IMR-90 (cell line): ENCODE measurements around the gene VPS54. TPM values are rescaled to one million over a fixed set of nuclear protein-coding genes. Genes with fewer than 3 reads are reported as not detected.

ENCODE experiments used
- ATAC-seq: fragments of 200-7000 bp; cut with Tn5 transposase; 2 replicates; pipeline ENCODE4 v1.9.1; 2020; ENCODE audit warnings: low read depth, mild to moderate bottlenecking, moderate library complexity
- BruUV-seq: library from RNA; stranded (reverse); fragments of 400-500 nt; replicated peaks from 2 replicates; lab custom pipeline; 2021; lab: Mats Ljungman, UMichigan
- CTCF ChIA-PET: fragments of 300-600 bp; formaldehyde crosslinking; extraction: SDS; loops from one replicate; lab custom pipeline; 2021; ENCODE audit warnings: antibody characterized with exemption; lab: Yijun Ruan, JAX
- POLR2A ChIA-PET: fragments of 300-600 bp; sonication (Branson Sonifier 250); formaldehyde crosslinking; loops from one replicate; lab custom pipeline; 2022; ENCODE audit warnings: antibody characterized with exemption; ENCODE audit not compliant: unreplicated experiment; lab: Charles Lee
- DNase-seq: peaks from one replicate; pipeline ENCODE4 v3.0.0; 2013
- H2AFZ ChIP-seq: replicated peaks from 2 replicates; pipeline ENCODE3; 2013; ENCODE audit warnings: low read length, mild to moderate bottlenecking; ENCODE audit not compliant: poor library complexity
- H2AK5ac ChIP-seq: 2 replicates; pipeline ENCODE4 v1.6.1; 2013; ENCODE audit warnings: low read depth, low read length, inconsistent platforms
- H2AK9ac ChIP-seq: replicated peaks from 2 replicates; pipeline ENCODE3; 2013; ENCODE audit warnings: mild to moderate bottlenecking, low read depth, low read length, moderate library complexity; ENCODE audit not compliant: poor library complexity
- H2BK120ac ChIP-seq: 2 replicates; pipeline ENCODE4 v1.6.1; 2013; ENCODE audit warnings: low read depth, low read length, inconsistent platforms
- H2BK15ac ChIP-seq: 3 replicates; pipeline ENCODE4 v1.6.1; 2013; ENCODE audit warnings: low read depth, low read length, inconsistent platforms
- H2BK20ac ChIP-seq: 2 replicates; pipeline ENCODE4 v1.6.1; 2013; ENCODE audit warnings: low read depth, mild to moderate bottlenecking, inconsistent platforms, low read length, moderate library complexity
- H2BK5ac ChIP-seq: 2 replicates; pipeline ENCODE4 v1.6.1; 2013; ENCODE audit warnings: mild to moderate bottlenecking, low read depth, low read length, inconsistent platforms; ENCODE audit not compliant: poor library complexity, severe bottlenecking
- H3K14ac ChIP-seq: replicated peaks from 2 replicates; pipeline ENCODE4 v1.6.1; 2013; ENCODE audit warnings: low read depth, low read length, inconsistent platforms
- H3K18ac ChIP-seq: 2 replicates; pipeline ENCODE4 v1.6.1; 2013; ENCODE audit warnings: low read depth, low read length, control low read depth
- H3K23ac ChIP-seq: 2 replicates; pipeline ENCODE4 v1.6.1; 2013; ENCODE audit warnings: low read depth, low read length, inconsistent platforms
- H3K27ac ChIP-seq: 2 replicates; pipeline ENCODE4 v1.5.1; 2013; ENCODE audit warnings: mild to moderate bottlenecking, control low read depth, low read length; ENCODE audit not compliant: insufficient read depth
- H3K27me3 ChIP-seq: 2 replicates; pipeline ENCODE4 v1.6.1; 2013; ENCODE audit warnings: low read length; ENCODE audit not compliant: control insufficient read depth, insufficient read depth
- H3K36me3 ChIP-seq: 2 replicates; pipeline ENCODE4 v1.6.1; 2013; ENCODE audit warnings: low read length, mixed read lengths; ENCODE audit not compliant: control insufficient read depth, insufficient read depth
- H3K4ac ChIP-seq: 2 replicates; pipeline ENCODE4 v1.6.1; 2013; ENCODE audit warnings: low read depth, low read length, inconsistent platforms
- H3K4me1 ChIP-seq: 2 replicates; pipeline ENCODE4 v1.6.1; 2013; ENCODE audit warnings: low read length, mixed read lengths; ENCODE audit not compliant: control insufficient read depth, insufficient read depth
- H3K4me2 ChIP-seq: 2 replicates; pipeline ENCODE4 v1.6.1; 2013; ENCODE audit warnings: low read depth, mild to moderate bottlenecking, control low read depth, low read length, moderate library complexity
- H3K4me3 ChIP-seq: 2 replicates; pipeline ENCODE4 v1.5.1; 2013; ENCODE audit warnings: low read depth, mild to moderate bottlenecking, control low read depth, low read length, moderate library complexity; ENCODE audit not compliant: insufficient read depth
- H3K56ac ChIP-seq: 2 replicates; pipeline ENCODE4 v1.6.1; 2013; ENCODE audit warnings: low read length, inconsistent platforms; ENCODE audit not compliant: insufficient read depth; ENCODE audit errors: extremely low read depth
- H3K79me1 ChIP-seq, 2 experiments: 2 replicates each; pipeline ENCODE4 v1.6.1; 2013; ENCODE audit warnings: low read length in 2 of 2, inconsistent platforms in 1 of 2, low read depth in 1 of 2
- H3K9ac ChIP-seq: 2 replicates; pipeline ENCODE4 v1.6.1; 2013; ENCODE audit warnings: low read depth, low read length, control low read depth
- H3K9me1 ChIP-seq: 2 replicates; pipeline ENCODE4 v1.6.1; 2013; ENCODE audit warnings: low read length, inconsistent platforms; ENCODE audit not compliant: insufficient read depth
- H3K9me3 ChIP-seq: 2 replicates; pipeline ENCODE4 v1.6.1; 2013; ENCODE audit warnings: low read length; ENCODE audit not compliant: control insufficient read depth, insufficient read depth
- H4K20me1 ChIP-seq: 2 replicates; pipeline ENCODE4 v1.6.1; 2013; ENCODE audit warnings: low read length, inconsistent platforms; ENCODE audit not compliant: insufficient read depth
- H4K5ac ChIP-seq: 2 replicates; pipeline ENCODE4 v1.6.1; 2013; ENCODE audit warnings: mild to moderate bottlenecking, low read depth, low read length, control low read depth
- H4K8ac ChIP-seq, 2 experiments: 2 replicates each; pipeline ENCODE4 v1.6.1; 2013; ENCODE audit warnings: low read depth in 2 of 2, low read length in 2 of 2, control low read depth in 1 of 2, inconsistent platforms in 1 of 2
- H4K91ac ChIP-seq: 2 replicates; pipeline ENCODE4 v1.6.1; 2013; ENCODE audit warnings: low read depth, low read length, inconsistent platforms; ENCODE audit not compliant: insufficient read depth
- BHLHE40 ChIP-seq: fragments of 150-350 bp; IDR thresholded peaks from 2 replicates; pipeline ENCODE4 v1.6.1; 2016; ENCODE audit warnings: mild to moderate bottlenecking, low read depth, low read length
- CEBPB ChIP-seq: IDR thresholded peaks from 2 replicates; pipeline ENCODE4 v1.6.1; 2012; ENCODE audit warnings: low read depth, low read length, improper control_type of control experiment
- CHD1 ChIP-seq: IDR thresholded peaks from 2 replicates; pipeline ENCODE4 v1.6.1; 2012; ENCODE audit warnings: low read depth, low read length, improper control_type of control experiment
- CTCF ChIP-seq: conservative IDR thresholded peaks from 2 replicates; pipeline ENCODE4 v1.5.1; 2012; ENCODE audit warnings: mild to moderate bottlenecking, low read depth, low read length, improper control_type of control experiment
- ELK1 ChIP-seq: fragments of 150-350 bp; IDR thresholded peaks from 2 replicates; pipeline ENCODE4 v1.6.1; 2016; ENCODE audit warnings: low read depth, mild to moderate bottlenecking, low read length, moderate library complexity, borderline replicate concordance
- FOS ChIP-seq: fragments of 150-350 bp; IDR thresholded peaks from 2 replicates; pipeline ENCODE4 v1.6.1; 2016; ENCODE audit warnings: low read depth, low read length
- MXI1 ChIP-seq: IDR thresholded peaks from 2 replicates; pipeline ENCODE4 v1.6.1; 2012; ENCODE audit warnings: low read depth, mild to moderate bottlenecking, low read length, moderate library complexity, borderline replicate concordance
- NFE2L2 ChIP-seq: fragments of 150-350 bp; IDR thresholded peaks from 2 replicates; pipeline ENCODE4 v1.6.1; 2016; ENCODE audit warnings: low read depth, mild to moderate bottlenecking, low read length
- RAD21 ChIP-seq: IDR thresholded peaks from 2 replicates; pipeline ENCODE4 v1.6.1; 2012; ENCODE audit warnings: low read length, improper control_type of control experiment
- RCOR1 ChIP-seq: IDR thresholded peaks from 2 replicates; pipeline ENCODE4 v1.6.1; 2012; ENCODE audit warnings: mild to moderate bottlenecking, low read length, improper control_type of control experiment; ENCODE audit not compliant: insufficient replicate concordance
- RFX5 ChIP-seq: IDR thresholded peaks from 2 replicates; pipeline ENCODE4 v1.8.0; 2012; ENCODE audit warnings: low read depth, mild to moderate bottlenecking, low read length, moderate library complexity
- USF2 ChIP-seq: fragments of 150-350 bp; IDR thresholded peaks from 2 replicates; pipeline ENCODE4 v1.6.1; 2017; ENCODE audit warnings: mild to moderate bottlenecking, antibody characterized with exemption, low read length, low read depth
- whole genome bisulfite sequencing, 2 experiments: methylation state at CpG; one replicate each; pipeline versions ENCODE4 v1.1.5 to v1.1.7; 2013; ENCODE audit warnings: missing lambda C conversion rate in 2 of 2; ENCODE audit not compliant: insufficient read length in 1 of 2; ENCODE audit errors: extremely low coverage in 2 of 2; 5-methylcytosine and 5-hydroxymethylcytosine counted together
- dilution Hi-C: fragments of 300-500 bp; cut with HindIII; formaldehyde crosslinking; loops from one replicate; pipeline ENCODE4 v1.14.3; 2018; ENCODE audit warnings: low sequenced_read_pairs; ENCODE audit not compliant: unreplicated experiment
- in situ Hi-C: fragments of 300-500 bp; cut with MboI; formaldehyde crosslinking; loops from 3 replicates; pipeline ENCODE4 v1.14.3; 2019; ENCODE audit warnings: low sequenced_read_pairs, inconsistent platforms, mixed read lengths
- intact Hi-C: fragments of 100-400 bp; cut with micrococcal nuclease; formaldehyde crosslinking; loops from 2 replicates; pipeline ENCODE4 v1.10.0; 2022
- polyA plus RNA-seq, 3 experiments: library from polyadenylated mRNA; depleted of rRNA; stranded (reverse); fragments of >200 nt; gene quantifications; 2 replicates each; pipeline ENCODE4 v1.2.3, GENCODE V29; 2012; ENCODE audit warnings: low replicate concordance in 1 of 3
- total RNA-seq: library from RNA; depleted of rRNA; stranded (reverse); fragments of >200 nt; gene quantifications from 2 replicates; pipeline ENCODE4 v1.2.3, GENCODE V29; 2012

The VPS54 gene
- total and polyA plus RNA-seq, 2 of the 4 experiments (the other 2 are of a cell fraction) = 7.1 to 18.1 TPM

GRCh38 chr2:64029116-64029665 lies 10.0 kb upstream of the VPS54 start (continued):
- TF ChIP-seq USF2 (no peak), CHD1 (no peak), NFE2L2 (no peak)

GRCh38 chr2:64025741-64026140 lies 6.5 kb upstream of the VPS54 start:
- H2AK9ac ChIP-seq = no peak overlapping the region
- H2BK5ac ChIP-seq = no peak overlapping the region
- no peaks in the 10 kb centered on the region for H3K36me3 ChIP-seq
- POLR2A ChIA-PET = no interaction called here
- H3K4me1 ChIP-seq = no peaks in the 10 kb centered on the region; the same call in 1 of the 2 replicates
- H3K9me1 ChIP-seq = no peaks in the 10 kb centered on the region
- H3K18ac ChIP-seq = no peak overlapping the region
- DNase-seq (no peak), ATAC-seq (no peak)
- H3K9me3 ChIP-seq = no peaks in the 10 kb centered on the region
- peaks cover 5% of the 10 kb centered on the region; the same call in 1 of the 2 replicates for H3K27me3 ChIP-seq
- H3K4ac ChIP-seq = no peak overlapping the region
- no peak overlapping the region for H3K9ac ChIP-seq
- CTCF ChIA-PET = no interaction called here
- dilution Hi-C loops (no loop called here), intact Hi-C loops (no loop called here), in situ Hi-C loops (loop anchor here (25.0 kb wide), 1 partner anchor 862 kb away; no protein-coding TSS in a partner anchor)
- H4K8ac ChIP-seq = no peak overlapping the region
- H3K27ac ChIP-seq = no peak overlapping the region
- H4K20me1 ChIP-seq = no peaks in the 10 kb centered on the region
- H2AFZ ChIP-seq = no peak overlapping the region
- no peak overlapping the region for H4K91ac ChIP-seq
- no peak overlapping the region for H2BK20ac ChIP-seq
- no peak overlapping the region for H2BK15ac ChIP-seq
- no peak overlapping the region for H3K23ac ChIP-seq
- no peak overlapping the region for H4K5ac ChIP-seq
- no peak overlapping the region for H2AK5ac ChIP-seq
- no TSS peak for BruUV-seq
- no peak overlapping the region for H3K4me3 ChIP-seq
- no peak overlapping the region for H3K4me2 ChIP-seq
- no peak overlapping the region for H3K14ac ChIP-seq
- no peak overlapping the region for H3K56ac ChIP-seq
- no peaks in the 10 kb centered on the region; a peak in 1 of 4 replicates for H3K79me1 ChIP-seq
- H2BK120ac ChIP-seq = no peak overlapping the region
- WGBS, 2 experiments = no CpG with 5 or more reads among the region's 3 CpGs
- no peak for TF ChIP-seq ELK1
- TF ChIP-seq NFE2L2 = no peak
- TF ChIP-seq USF2 = no peak
- TF ChIP-seq RCOR1 = no peak
- no peak for TF ChIP-seq CEBPB
- no peak for TF ChIP-seq RFX5
- TF ChIP-seq MXI1 = no peak
- no peak for TF ChIP-seq CTCF
- TF ChIP-seq RAD21 = no peak
- TF ChIP-seq FOS = no peak
- no peak for TF ChIP-seq BHLHE40
